Choroid plexus epithelial cell (primary cell): ENCODE measurements around the gene HOXA11.
A peak's percentile ranks its signal among the peaks of the same experiment; 100 is the strongest.

Experiments
- DNase-seq: peaks from one replicate; pipeline ENCODE4 v3.0.0-alpha.2; 2010; ENCODE audit warnings: low read depth
- H3K4me3 ChIP-seq: 2 replicates; pipeline ENCODE4 v1.5.1; 2011; ENCODE audit warnings: low read depth, mild to moderate bottlenecking, control low read depth, low read length, moderate library complexity
- TF ChIP-seq, protein P1 (sequence below): conservative IDR thresholded peaks from 2 replicates; pipeline ENCODE4 v1.5.1; 2011; ENCODE audit warnings: low read depth, mild to moderate bottlenecking, control low read depth, inconsistent platforms, low read length, moderate library complexity

The HOXA11 gene

DNA sequence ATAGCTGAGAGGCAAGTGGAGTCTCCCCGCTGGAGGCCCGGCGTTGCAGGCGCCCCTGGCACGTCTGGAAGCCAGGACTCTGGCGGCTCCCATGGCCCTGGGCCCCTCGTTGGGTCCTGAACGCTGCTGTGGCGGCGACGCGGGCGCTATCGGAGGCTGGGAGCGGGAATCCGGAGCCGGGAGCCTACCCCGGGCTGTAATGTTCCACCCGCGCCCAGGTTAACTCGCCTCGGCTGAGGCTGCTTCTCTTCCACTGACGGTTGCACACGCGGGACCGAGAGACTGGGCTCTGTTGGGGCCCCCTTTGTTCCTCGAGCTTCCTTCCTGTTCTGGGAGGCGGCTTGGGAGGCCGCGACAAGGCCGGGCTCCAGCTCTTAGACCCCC is 40.3 kb downstream of the HOXA11 start:
- no peak for DNase-seq
- no peak overlapping the region for H3K4me3 ChIP-seq
- TF ChIP-seq, protein P1, sequence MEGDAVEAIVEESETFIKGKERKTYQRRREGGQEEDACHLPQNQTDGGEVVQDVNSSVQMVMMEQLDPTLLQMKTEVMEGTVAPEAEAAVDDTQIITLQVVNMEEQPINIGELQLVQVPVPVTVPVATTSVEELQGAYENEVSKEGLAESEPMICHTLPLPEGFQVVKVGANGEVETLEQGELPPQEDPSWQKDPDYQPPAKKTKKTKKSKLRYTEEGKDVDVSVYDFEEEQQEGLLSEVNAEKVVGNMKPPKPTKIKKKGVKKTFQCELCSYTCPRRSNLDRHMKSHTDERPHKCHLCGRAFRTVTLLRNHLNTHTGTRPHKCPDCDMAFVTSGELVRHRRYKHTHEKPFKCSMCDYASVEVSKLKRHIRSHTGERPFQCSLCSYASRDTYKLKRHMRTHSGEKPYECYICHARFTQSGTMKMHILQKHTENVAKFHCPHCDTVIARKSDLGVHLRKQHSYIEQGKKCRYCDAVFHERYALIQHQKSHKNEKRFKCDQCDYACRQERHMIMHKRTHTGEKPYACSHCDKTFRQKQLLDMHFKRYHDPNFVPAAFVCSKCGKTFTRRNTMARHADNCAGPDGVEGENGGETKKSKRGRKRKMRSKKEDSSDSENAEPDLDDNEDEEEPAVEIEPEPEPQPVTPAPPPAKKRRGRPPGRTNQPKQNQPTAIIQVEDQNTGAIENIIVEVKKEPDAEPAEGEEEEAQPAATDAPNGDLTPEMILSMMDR: no peak

DNA sequence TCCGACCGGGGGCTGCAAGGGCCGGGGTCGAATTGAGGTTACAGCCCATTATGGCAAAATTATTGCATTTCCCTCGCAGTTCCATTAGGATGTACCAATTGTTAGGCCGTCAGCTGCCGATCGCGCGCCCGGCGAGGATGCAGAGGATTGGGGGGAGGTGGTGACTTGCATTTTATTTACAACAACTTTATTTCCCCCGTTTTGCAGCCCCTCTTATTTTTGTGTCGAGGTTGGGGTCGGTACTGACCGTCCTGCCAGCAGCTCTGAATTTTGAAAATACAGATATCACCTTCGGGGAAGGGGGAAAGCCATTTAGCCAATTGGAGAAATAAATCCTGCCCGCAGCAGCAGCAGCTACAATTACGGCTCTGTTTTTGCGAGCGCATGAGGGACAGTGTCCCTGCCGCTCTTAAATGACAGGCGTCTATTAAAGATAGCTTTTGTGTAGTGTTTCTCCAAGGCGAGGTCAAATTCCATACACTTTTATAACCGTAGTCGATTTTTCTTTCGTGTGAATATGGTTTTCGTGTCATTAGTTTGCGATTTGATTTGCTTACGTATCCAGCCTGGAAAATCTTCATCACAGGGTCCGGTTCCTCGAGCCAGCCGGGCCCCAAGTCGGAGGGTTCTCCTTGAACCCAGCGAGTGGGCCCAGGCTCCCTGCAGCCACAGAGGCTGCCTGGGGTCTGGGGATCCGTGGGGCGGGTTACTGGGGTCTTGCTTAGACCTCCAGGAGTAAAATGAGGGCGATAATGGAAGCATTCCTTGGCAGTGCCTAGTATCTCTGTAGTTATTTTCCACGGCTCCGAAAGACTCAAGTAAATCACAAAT is 40.9 kb downstream of the HOXA11 start:
- TF ChIP-seq, protein P1: no peak
- no peak overlapping the region for H3K4me3 ChIP-seq
- DNase-seq: no peak

DNA sequence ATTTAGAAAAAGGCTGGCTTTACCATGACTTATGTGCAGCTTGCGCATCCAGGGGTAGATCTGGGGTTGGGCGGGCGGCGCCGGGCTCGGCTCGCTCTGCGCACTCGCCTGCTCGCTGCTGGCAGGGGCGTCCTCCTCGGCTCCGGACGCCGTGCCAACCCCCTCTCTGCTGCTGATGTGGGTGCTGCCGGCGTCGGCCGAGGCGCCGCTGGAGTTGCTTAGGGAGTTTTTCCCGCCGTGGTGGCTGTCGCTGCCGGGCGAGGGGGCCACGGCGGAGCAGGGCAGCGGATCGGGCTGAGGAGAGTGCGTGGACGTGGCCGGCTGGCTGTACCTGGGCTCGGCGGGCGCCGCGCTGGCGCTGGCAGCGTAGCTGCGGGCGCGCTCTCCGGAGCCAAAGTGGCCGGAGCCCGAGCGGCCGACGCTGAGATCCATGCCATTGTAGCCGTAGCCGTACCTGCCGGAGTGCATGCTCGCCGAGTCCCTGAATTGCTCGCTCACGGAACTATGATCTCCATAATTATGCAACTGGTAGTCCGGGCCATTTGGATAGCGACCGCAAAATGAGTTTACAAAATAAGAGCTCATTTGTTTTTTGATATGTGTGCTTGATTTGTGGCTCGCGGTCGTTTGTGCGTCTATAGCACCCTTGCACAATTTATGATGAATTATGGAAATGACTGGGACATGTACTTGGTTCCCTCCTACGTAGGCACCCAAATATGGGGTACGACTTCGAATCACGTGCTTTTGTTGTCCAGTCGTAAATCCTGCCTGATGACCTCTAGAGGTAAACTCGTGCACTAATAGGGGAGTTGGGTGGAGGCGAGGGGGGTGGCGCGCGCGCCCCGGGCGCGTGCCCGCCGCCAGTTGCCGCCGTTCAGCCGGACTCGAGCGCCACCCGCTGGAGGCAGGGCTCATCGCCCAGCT is 41.7 kb downstream of the HOXA11 start, which contains the start of gene HOXA5:
HOXA5 (minus strand) TSS at position 659 of the 927 bp plus-strand sequence; CDS start at position 585, 74 bp downstream.
- DNase-seq: peak; percentile 27
- no peak within 1 kb of the TSS for H3K4me3 ChIP-seq
- TF ChIP-seq, protein P1: no peak

DNA sequence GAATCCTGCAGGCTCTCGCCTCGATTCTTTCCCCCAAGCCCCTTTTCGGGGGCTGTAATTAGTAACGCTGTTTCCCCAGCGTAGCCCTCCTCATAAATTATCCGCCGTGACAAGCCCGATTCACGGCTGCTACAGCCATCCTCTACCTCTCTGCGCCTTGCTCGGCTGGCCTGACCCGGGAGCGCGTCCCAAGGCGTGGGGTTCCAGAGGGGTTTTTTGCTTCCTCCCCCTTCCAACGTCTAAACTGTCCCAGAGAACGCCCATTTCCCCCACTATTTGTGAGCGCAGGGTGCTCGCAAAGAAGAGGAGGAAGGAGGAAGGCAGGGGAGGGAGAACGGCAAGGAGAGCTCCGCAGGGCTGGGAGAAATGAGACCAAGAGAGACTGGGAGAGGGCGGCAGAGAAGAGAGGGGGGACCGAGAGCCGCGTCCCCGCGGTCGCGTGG is 42.4 kb downstream of the HOXA11 start:
- TF ChIP-seq, protein P1: no peak
- DNase-seq: no peak
- H3K4me3 ChIP-seq: peak overlapping the region; percentile 5

DNA sequence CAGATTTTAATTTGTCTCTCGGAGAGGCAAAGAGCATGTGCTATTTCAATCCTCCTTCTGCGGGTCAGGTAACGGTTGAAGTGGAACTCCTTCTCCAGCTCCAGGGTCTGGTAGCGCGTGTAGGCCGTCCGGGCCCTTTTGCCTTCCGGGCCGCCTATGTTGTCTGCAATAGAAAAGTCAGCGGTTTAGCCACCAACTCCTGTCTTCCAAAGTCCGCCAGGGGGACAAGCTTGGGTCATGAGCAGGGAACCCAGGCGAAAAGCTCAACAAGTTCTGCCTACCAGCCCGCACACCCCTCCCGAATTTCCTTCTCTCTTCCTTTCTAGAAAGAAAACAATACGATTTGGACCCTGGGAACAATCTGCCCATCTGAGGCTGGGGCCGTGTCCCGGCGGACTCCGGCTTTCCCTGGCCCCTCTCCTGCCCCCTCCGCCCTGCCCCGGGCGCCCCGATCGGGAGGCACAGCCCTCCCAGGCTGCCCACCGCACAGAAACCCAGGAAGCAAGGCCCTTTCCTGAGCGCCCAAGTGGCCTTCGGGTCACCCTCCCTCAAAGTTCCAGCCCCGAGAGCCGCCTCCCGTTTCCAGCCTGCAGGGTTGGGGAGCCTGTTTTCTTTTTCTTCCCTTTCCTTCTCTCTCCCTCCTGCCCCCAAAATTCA is 43.0 kb downstream of the HOXA11 start:
- DNase-seq: no peak

More for the DNA sequence above, 43.0 kb downstream of the HOXA11 start:
- peak overlapping the region; percentile 5 for H3K4me3 ChIP-seq
- TF ChIP-seq, protein P1: no peak
